ENCODE measurements around the gene CDK5R1. TPM values are rescaled to one million over a fixed set of nuclear protein-coding genes. Genes with fewer than 3 reads are reported as not detected.

CDK5R1 gene
- total RNA-seq, 2 experiments from 2014 or later, result 5.8 to 6.5 TPM

- Mint-ChIP-seq H3K9me3 (ENCODE audit: insufficient read depth) (no peaks in the 10 kb centered on the region), H3K27me3 (ENCODE audit: low read depth) (no peaks in the 10 kb centered on the region), H3K36me3 (ENCODE audit: low read depth) (peaks cover 2% of the 10 kb centered on the region), H3K4me3 (peak overlapping the region; percentile 69), H3K4me1 (ENCODE audit: low read depth) (peaks cover 39% of the 10 kb centered on the region), H3K27ac (peak overlapping the region; percentile 100)
- CTCF ChIA-PET, result interaction anchor here (0.9 to 2.5 kb wide), 4 partner anchors 13 to 43 kb away, joined by 3 to 8 read pairs (median 6); no protein-coding TSS in a partner anchor
- DNase-seq, result no peak
- no peak for ATAC-seq
- POLR2A ChIA-PET, result interaction anchor here (1.2 to 4.3 kb wide), 4 partner anchors 8 to 29 kb away, joined by 3 to 22 read pairs (median 5); no protein-coding TSS in a partner anchor
Observed at GRCh38 chr17:32504166-32504990, 17.6 kb downstream of the CDK5R1 start.

GRCh38 chr17:32508926-32509325, 22.1 kb downstream of the CDK5R1 start:
- ATAC-seq, result no peak
- ChIA-PET POLR2A (no interaction called here), CTCF (interaction anchor here (1.1 to 3.9 kb wide), 3 partner anchors 17 to 47 kb away, joined by 3 to 10 read pairs (median 3); no protein-coding TSS in a partner anchor)
- no peaks in the 10 kb centered on the region for H3K9me3 Mint-ChIP-seq (ENCODE audit: insufficient read depth)
- no peak for DNase-seq
- H3K36me3 Mint-ChIP-seq (ENCODE audit: low read depth), result peaks cover 2% of the 10 kb centered on the region
- peaks cover 30% of the 10 kb centered on the region for H3K4me1 Mint-ChIP-seq (ENCODE audit: low read depth)
- H3K27ac Mint-ChIP-seq, result no peak overlapping the region
- H3K27me3 Mint-ChIP-seq (ENCODE audit: low read depth), result no peaks in the 10 kb centered on the region
- H3K4me3 Mint-ChIP-seq, result no peak overlapping the region

- ChIA-PET CTCF (interaction anchor here (1.4 to 3.9 kb wide), 2 partner anchors 22 to 48 kb away, joined by 3 to 10 read pairs; no protein-coding TSS in a partner anchor), POLR2A (no interaction called here)
- Mint-ChIP-seq H3K4me3 (no peak overlapping the region), H3K9me3 (ENCODE audit: insufficient read depth) (no peaks in the 10 kb centered on the region), H3K27me3 (ENCODE audit: low read depth) (no peaks in the 10 kb centered on the region), H3K27ac (no peak overlapping the region), H3K4me1 (ENCODE audit: low read depth) (peaks cover 22% of the 10 kb centered on the region), H3K36me3 (ENCODE audit: low read depth) (peaks cover 2% of the 10 kb centered on the region)
- DNase-seq (no peak), ATAC-seq (no peak)
Observed at GRCh38 chr17:32510466-32510865, 23.7 kb downstream of the CDK5R1 start.

- Mint-ChIP-seq H3K4me1 (ENCODE audit: low read depth) (peaks cover 40% of the 10 kb centered on the region), H3K27me3 (ENCODE audit: low read depth) (no peaks in the 10 kb centered on the region), H3K27ac (no peak overlapping the region), H3K4me3 (no peak overlapping the region), H3K36me3 (ENCODE audit: low read depth) (peaks cover under 1% of the 10 kb centered on the region), H3K9me3 (ENCODE audit: insufficient read depth) (no peaks in the 10 kb centered on the region)
- ATAC-seq (no peak), DNase-seq (no peak)
- ChIA-PET POLR2A (interaction anchor here (1.2 kb wide), 1 partner anchor 9 kb away, joined by 6 read pairs; no protein-coding TSS in a partner anchor), CTCF (interaction anchor here (1.2 to 1.4 kb wide), 2 partner anchors 11 to 50 kb away, joined by 4 read pairs; no protein-coding TSS in a partner anchor)
Observed at GRCh38 chr17:32512328-32512727, 25.5 kb downstream of the CDK5R1 start.

GRCh38 chr17:32513579-32513978, 26.8 kb downstream of the CDK5R1 start:
- DNase-seq (no peak), ATAC-seq (no peak)
- H3K27me3 Mint-ChIP-seq (ENCODE audit: low read depth), result no peaks in the 10 kb centered on the region
- H3K9me3 Mint-ChIP-seq (ENCODE audit: insufficient read depth), result no peaks in the 10 kb centered on the region
- CTCF ChIA-PET, result interaction anchor here (0.9 to 1.2 kb wide), 2 partner anchors 51 to 70 kb away, joined by 3 to 4 read pairs; partner anchors contain the start of gene PSMD11
- POLR2A ChIA-PET, result no interaction called here
- no peak overlapping the region for H3K27ac Mint-ChIP-seq
- H3K36me3 Mint-ChIP-seq (ENCODE audit: low read depth), result no peaks in the 10 kb centered on the region
- H3K4me3 Mint-ChIP-seq, result no peak overlapping the region
- H3K4me1 Mint-ChIP-seq (ENCODE audit: low read depth), result peaks cover 53% of the 10 kb centered on the region

- DNase-seq (no peak), ATAC-seq (no peak)
- Mint-ChIP-seq H3K4me1 (ENCODE audit: low read depth) (peaks cover 60% of the 10 kb centered on the region), H3K27me3 (ENCODE audit: low read depth) (no peaks in the 10 kb centered on the region), H3K36me3 (ENCODE audit: low read depth) (no peaks in the 10 kb centered on the region), H3K4me3 (no peak overlapping the region), H3K27ac (no peak overlapping the region), H3K9me3 (ENCODE audit: insufficient read depth) (no peaks in the 10 kb centered on the region)
- CTCF ChIA-PET, result interaction anchor here (1.0 kb wide), 1 partner anchor 10 kb away, joined by 3 read pairs; no protein-coding TSS in a partner anchor
- POLR2A ChIA-PET, result interaction anchor here (1.0 kb wide), 1 partner anchor 19 kb away, joined by 4 read pairs; no protein-coding TSS in a partner anchor
Observed at GRCh38 chr17:32514606-32515005, 27.8 kb downstream of the CDK5R1 start.

GRCh38 chr17:32515677-32516383, 29.0 kb downstream of the CDK5R1 start:
- ChIA-PET POLR2A (interaction anchor here (1.0 to 1.5 kb wide), 2 partner anchors 20 to 29 kb away, joined by 3 to 4 read pairs; partner anchors contain the start of gene CDK5R1), CTCF (interaction anchor here (1.0 to 1.4 kb wide), 4 partner anchors 27 to 72 kb away, joined by 3 to 6 read pairs (median 4); partner anchors contain the start of gene PSMD11)
- H3K27ac Mint-ChIP-seq, result no peak overlapping the region
- ATAC-seq (no peak), DNase-seq (no peak)
- H3K36me3 Mint-ChIP-seq (ENCODE audit: low read depth), result no peaks in the 10 kb centered on the region
- no peak overlapping the region for H3K4me3 Mint-ChIP-seq
- H3K9me3 Mint-ChIP-seq (ENCODE audit: insufficient read depth), result no peaks in the 10 kb centered on the region
- H3K4me1 Mint-ChIP-seq (ENCODE audit: low read depth), result peaks cover 67% of the 10 kb centered on the region
- no peaks in the 10 kb centered on the region for H3K27me3 Mint-ChIP-seq (ENCODE audit: low read depth)

GRCh38 chr17:32516450-32516849, 29.7 kb downstream of the CDK5R1 start:
- POLR2A ChIA-PET, result interaction anchor here (1.5 to 2.6 kb wide), 2 partner anchors 12 to 30 kb away, joined by 3 to 22 read pairs; partner anchors contain the start of gene CDK5R1
- ATAC-seq (no peak), DNase-seq (no peak)
- H3K27me3 Mint-ChIP-seq (ENCODE audit: low read depth), result no peaks in the 10 kb centered on the region
- H3K9me3 Mint-ChIP-seq (ENCODE audit: insufficient read depth), result no peaks in the 10 kb centered on the region
- no peak overlapping the region for H3K4me3 Mint-ChIP-seq
- no peak overlapping the region for H3K27ac Mint-ChIP-seq
- peaks cover 2% of the 10 kb centered on the region for H3K36me3 Mint-ChIP-seq (ENCODE audit: low read depth)
- CTCF ChIA-PET, result interaction anchor here (1.0 to 1.4 kb wide), 4 partner anchors 28 to 72 kb away, joined by 3 to 6 read pairs (median 3); partner anchors contain the start of gene PSMD11
- H3K4me1 Mint-ChIP-seq (ENCODE audit: low read depth), result peaks cover 68% of the 10 kb centered on the region

- ChIA-PET CTCF (interaction anchor here (0.8 to 1.3 kb wide), 8 partner anchors 12 to 71 kb away, joined by 3 to 9 read pairs (median 3); partner anchors contain the start of gene CDK5R1), POLR2A (interaction anchor here (0.6 to 2.6 kb wide), 2 partner anchors 12 to 91 kb away, joined by 3 to 22 read pairs; no protein-coding TSS in a partner anchor)
- H3K9me3 Mint-ChIP-seq (ENCODE audit: insufficient read depth), result no peaks in the 10 kb centered on the region
- DNase-seq, result peak; percentile 41
- H3K36me3 Mint-ChIP-seq (ENCODE audit: low read depth), result peaks cover 2% of the 10 kb centered on the region
- H3K4me3 Mint-ChIP-seq, result peak overlapping the region; percentile 30
- peak overlapping the region; percentile 81 for H3K27ac Mint-ChIP-seq
- peaks cover 67% of the 10 kb centered on the region for H3K4me1 Mint-ChIP-seq (ENCODE audit: low read depth)
- ATAC-seq, result peak; percentile 40
- H3K27me3 Mint-ChIP-seq (ENCODE audit: low read depth), result no peaks in the 10 kb centered on the region
Observed at GRCh38 chr17:32516940-32517701, 30.3 kb downstream of the CDK5R1 start.

GRCh38 chr17:32517982-32518381, 31.2 kb downstream of the CDK5R1 start:
- H3K27ac Mint-ChIP-seq, result peak overlapping the region; percentile 67
- H3K9me3 Mint-ChIP-seq (ENCODE audit: insufficient read depth), result no peaks in the 10 kb centered on the region
- ATAC-seq (no peak), DNase-seq (no peak)
- ChIA-PET CTCF (interaction anchor here (0.8 to 1.4 kb wide), 8 partner anchors 11 to 70 kb away, joined by 3 to 9 read pairs (median 3); partner anchors contain the start of gene CDK5R1), POLR2A (interaction anchor here (0.6 to 2.6 kb wide), 4 partner anchors 13 to 90 kb away, joined by 3 to 22 read pairs (median 4); partner anchors contain the start of gene CDK5R1)
- no peak overlapping the region for H3K4me3 Mint-ChIP-seq
- no peaks in the 10 kb centered on the region for H3K27me3 Mint-ChIP-seq (ENCODE audit: low read depth)
- H3K36me3 Mint-ChIP-seq (ENCODE audit: low read depth), result peaks cover 6% of the 10 kb centered on the region
- peaks cover 75% of the 10 kb centered on the region for H3K4me1 Mint-ChIP-seq (ENCODE audit: low read depth)
